Kidney (tissue), 14 donors: ENCODE data around the gene DHX9. TPM values are rescaled to one million over a fixed set of nuclear protein-coding genes. Genes with fewer than 3 reads are reported as not detected.

Source experiments
- DNase-seq, 5 donors: peaks; one replicate each; pipeline ENCODE4 v3.0.0-alpha.2; 2013 to 2020
- FAIRE-seq: peaks from 2 replicates; lab custom pipeline; 2012; peaks lifted over from hg19 to GRCh38; lab: Jason Lieb, UNC
- H3K27ac ChIP-seq, 2 donors: one replicate each; pipeline ENCODE4 v1.7.0; 2013; ENCODE audit warnings: low read depth in 2 of 2, low read length in 2 of 2, inconsistent platforms in 1 of 2
- H3K27me3 ChIP-seq: one replicate; pipeline ENCODE4 v1.7.1; 2013; ENCODE audit warnings: low read length, inconsistent platforms; ENCODE audit not compliant: control insufficient read depth, insufficient read depth
- H3K36me3 ChIP-seq, 3 donors: one replicate each; pipeline versions ENCODE4 v1.7.0 to v1.7.1; 2013; ENCODE audit warnings: low read length in 3 of 3, control low read depth in 1 of 3, inconsistent platforms in 1 of 3; ENCODE audit not compliant: insufficient read depth in 3 of 3, control insufficient read depth in 2 of 3
- H3K4me1 ChIP-seq, 3 donors: one replicate each; pipeline versions ENCODE4 v1.7.0 to v1.7.1; 2013; ENCODE audit warnings: low read length in 3 of 3, inconsistent platforms in 1 of 3, low read depth in 1 of 3; ENCODE audit not compliant: control insufficient read depth in 2 of 3, insufficient read depth in 2 of 3
- H3K4me3 ChIP-seq, 3 donors: one replicate each; pipeline versions ENCODE4 v1.7.0 to v1.8.1; 2013; ENCODE audit warnings: low read length in 3 of 3, control low read depth in 1 of 3, inconsistent platforms in 1 of 3
- H3K9ac ChIP-seq, 3 donors: one replicate each; pipeline versions ENCODE4 v1.7.0 to v1.7.1; 2013; ENCODE audit warnings: low read length in 3 of 3, control low read depth in 1 of 3, inconsistent platforms in 1 of 3
- H3K9me3 ChIP-seq, 3 donors: one replicate each; pipeline versions ENCODE4 v1.7.0 to v1.7.1; 2013; ENCODE audit warnings: low read length in 3 of 3, control low read depth in 1 of 3, inconsistent platforms in 1 of 3; ENCODE audit not compliant: control insufficient read depth in 2 of 3, insufficient read depth in 1 of 3
- intact Hi-C: fragments of 100-400 bp; cut with DNase I; formaldehyde crosslinking; loops from one replicate; pipeline ENCODE4 v1.11.1; 2022
- polyA plus RNA-seq: library from polyadenylated mRNA; stranded (reverse); fragments of 350-450 nt; fragmentation: Illumina TruSeq; extraction: RNeasy Lipid Tissue Mini Kit (QIAGEN cat#74804); gene quantifications from one replicate; pipeline ENCODE4 v1.2.3, GENCODE V29; 2014; ENCODE audit warnings: low read depth, low replicate concordance; ENCODE audit not compliant: insufficient read depth
- total RNA-seq: library from RNA; stranded (reverse); fragmentation: NEBNext Ultra II Directional; extraction: Animal tissue kit (Norgen Biotek cat#: 25700); gene quantifications from one replicate; pipeline ENCODE4 v1.2.1, GENCODE V29; 2021
- TF ChIP-seq, protein P1 (sequence below): IDR thresholded peaks from 3 replicates; pipeline ENCODE4 v1.5.1; 2012; ENCODE audit warnings: mild to moderate bottlenecking, moderate library complexity, borderline replicate concordance; ENCODE audit not compliant: insufficient read depth; ENCODE audit errors: extremely low read depth
- donor health status: control.
- donor health status: control.
- donor health status: control.
- donor health status: control.
- donor health status: control.
- donor health status: DM: yes; HTN: yes; CAD: no.
- donor health status: Normal renal cell carcinoma (clear cell type).

DHX9 gene
- total and polyA plus RNA-seq, 2 donors from 2014 or later = 72.3 to 152 TPM

DNA sequence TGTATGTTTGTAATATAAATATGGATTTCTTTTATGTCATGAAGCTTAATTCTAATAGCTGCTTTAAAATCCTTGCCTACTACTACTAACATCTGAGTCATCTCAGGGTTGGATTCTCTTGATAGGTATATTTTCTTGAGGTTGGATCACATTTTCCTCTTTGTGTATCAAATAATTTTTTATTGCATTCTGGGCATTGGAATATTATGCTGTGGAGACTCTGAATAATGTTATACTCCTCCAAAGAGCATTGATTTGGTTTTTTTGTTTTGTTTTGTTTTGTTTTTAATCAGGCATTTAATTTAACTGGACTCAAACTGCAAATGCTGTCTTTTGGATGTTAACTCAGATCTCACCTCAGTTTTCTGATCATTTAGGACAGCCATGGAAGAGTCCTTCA is 8.0 kb downstream of the DHX9 start:
- intact Hi-C loops = no loop called here
- TF ChIP-seq, protein P1, sequence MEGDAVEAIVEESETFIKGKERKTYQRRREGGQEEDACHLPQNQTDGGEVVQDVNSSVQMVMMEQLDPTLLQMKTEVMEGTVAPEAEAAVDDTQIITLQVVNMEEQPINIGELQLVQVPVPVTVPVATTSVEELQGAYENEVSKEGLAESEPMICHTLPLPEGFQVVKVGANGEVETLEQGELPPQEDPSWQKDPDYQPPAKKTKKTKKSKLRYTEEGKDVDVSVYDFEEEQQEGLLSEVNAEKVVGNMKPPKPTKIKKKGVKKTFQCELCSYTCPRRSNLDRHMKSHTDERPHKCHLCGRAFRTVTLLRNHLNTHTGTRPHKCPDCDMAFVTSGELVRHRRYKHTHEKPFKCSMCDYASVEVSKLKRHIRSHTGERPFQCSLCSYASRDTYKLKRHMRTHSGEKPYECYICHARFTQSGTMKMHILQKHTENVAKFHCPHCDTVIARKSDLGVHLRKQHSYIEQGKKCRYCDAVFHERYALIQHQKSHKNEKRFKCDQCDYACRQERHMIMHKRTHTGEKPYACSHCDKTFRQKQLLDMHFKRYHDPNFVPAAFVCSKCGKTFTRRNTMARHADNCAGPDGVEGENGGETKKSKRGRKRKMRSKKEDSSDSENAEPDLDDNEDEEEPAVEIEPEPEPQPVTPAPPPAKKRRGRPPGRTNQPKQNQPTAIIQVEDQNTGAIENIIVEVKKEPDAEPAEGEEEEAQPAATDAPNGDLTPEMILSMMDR = no peak
- H3K9me3 ChIP-seq = no peaks in the 10 kb centered on the region
- no peak overlapping the region for H3K4me3 ChIP-seq
- peaks cover 20 to 56% (median 33%) of the 10 kb centered on the region in 3 donors for H3K36me3 ChIP-seq
- FAIRE-seq = no peak
- H3K27me3 ChIP-seq = no peaks in the 10 kb centered on the region
- H3K27ac ChIP-seq = no peak overlapping the region
- no peak for DNase-seq
- H3K9ac ChIP-seq = no peak overlapping the region
- H3K4me1 ChIP-seq = peaks cover under 1 to 14% (median 8%) of the 10 kb centered on the region in 3 donors

DNA sequence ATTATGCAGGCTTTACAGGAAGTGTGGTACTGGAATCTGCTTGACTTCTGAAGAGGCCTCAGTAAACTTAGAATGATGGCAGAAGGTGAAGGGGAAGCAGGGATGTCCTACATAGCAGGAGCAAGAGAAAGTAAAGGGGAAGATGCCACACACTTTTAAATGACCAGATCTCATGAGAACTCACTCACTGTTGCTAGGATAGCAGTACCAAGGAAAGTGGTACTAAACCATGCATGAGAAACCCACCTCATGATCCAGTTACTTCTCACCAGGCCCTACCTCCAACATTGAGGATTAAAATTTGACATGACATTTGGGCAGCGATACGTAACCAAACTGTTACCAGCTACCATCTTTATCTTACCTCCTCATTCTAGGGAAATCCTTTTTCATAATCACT is 9.6 kb downstream of the DHX9 start:
- Histone ChIP-seq H3K4me3 (no peak overlapping the region), H3K27me3 (no peaks in the 10 kb centered on the region), H3K36me3 (peaks cover 23 to 68% (median 44%) of the 10 kb centered on the region in 3 donors), H3K27ac (no peak overlapping the region), H3K9ac (no peak overlapping the region), H3K4me1 (peaks cover 0 to 5% (median 0%) of the 10 kb centered on the region in 3 donors), H3K9me3 (no peaks in the 10 kb centered on the region)
- intact Hi-C loops = no loop called here
- TF ChIP-seq, protein P1 = no peak
- FAIRE-seq (no peak), DNase-seq (no peak)

DNA sequence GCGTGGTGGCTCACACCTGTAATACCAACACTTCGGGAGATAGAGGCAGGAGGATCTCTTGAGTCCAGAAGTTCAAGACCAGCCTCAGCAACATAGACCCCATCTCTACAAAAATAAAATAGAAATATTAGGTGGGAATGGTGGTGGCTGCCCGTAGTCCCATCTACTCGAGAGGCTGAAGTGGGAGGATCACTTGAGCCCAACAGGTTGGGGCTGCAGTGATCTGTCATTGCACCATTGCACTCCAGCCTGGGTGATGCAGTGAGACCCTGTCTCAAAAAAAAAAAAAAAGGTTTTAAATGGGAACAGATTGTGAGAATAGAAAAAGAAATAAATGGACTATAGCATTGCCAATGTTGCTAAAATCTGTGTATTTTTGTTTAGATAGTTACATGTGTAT is 11.2 kb downstream of the DHX9 start:
- intact Hi-C loops = no loop called here
- Histone ChIP-seq H3K9me3 (no peaks in the 10 kb centered on the region), H3K4me1 (peaks cover 0 to 2% (median 0%) of the 10 kb centered on the region in 3 donors), H3K27me3 (no peaks in the 10 kb centered on the region), H3K9ac (no peak overlapping the region), H3K27ac (no peak overlapping the region), H3K36me3 (peaks cover 28 to 75% (median 50%) of the 10 kb centered on the region in 3 donors), H3K4me3 (no peak overlapping the region)
- no peak for FAIRE-seq
- no peak for DNase-seq
- TF ChIP-seq, protein P1 = no peak

DNA sequence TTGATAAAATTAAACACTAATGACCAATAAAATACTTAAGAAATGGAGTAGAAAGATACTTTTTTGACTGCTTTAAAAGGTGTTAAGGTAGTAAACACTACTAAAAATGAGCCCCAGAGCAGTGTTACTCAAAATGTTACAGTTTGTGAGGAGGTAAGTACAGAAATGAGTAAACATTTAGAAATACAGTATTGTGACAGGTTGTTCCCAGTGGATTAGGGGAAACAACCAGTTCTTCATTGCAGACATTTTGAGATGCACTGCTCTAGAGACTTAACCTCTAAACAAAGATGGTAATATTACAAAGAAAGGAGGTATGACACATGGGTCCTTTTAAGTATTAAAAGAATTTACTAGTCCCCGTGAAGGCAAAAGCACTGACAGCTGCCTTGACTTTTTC is 12.7 kb downstream of the DHX9 start:
- H3K27ac ChIP-seq = no peak overlapping the region
- no peak overlapping the region for H3K9ac ChIP-seq
- peaks cover 26 to 82% (median 54%) of the 10 kb centered on the region in 3 donors for H3K36me3 ChIP-seq
- no peak overlapping the region for H3K4me3 ChIP-seq
- no peaks in the 10 kb centered on the region for H3K4me1 ChIP-seq
- H3K9me3 ChIP-seq = no peaks in the 10 kb centered on the region
- intact Hi-C loops = no loop called here
- FAIRE-seq (no peak), DNase-seq (no peak)
- TF ChIP-seq, protein P1 = no peak
- no peaks in the 10 kb centered on the region for H3K27me3 ChIP-seq
